HG02870 (cell line): ENCODE measurements around the gene DACT1.

Experiments
- ATAC-seq: cut with Tn5 transposase; IDR thresholded peaks from one replicate; pipeline ENCODE4 v1.9.1; 2021; ENCODE audit warnings: mild to moderate bottlenecking, moderate library complexity; ENCODE audit not compliant: unreplicated experiment

DACT1 gene

GRCh38 chr14:58667900-58668299 is 30.1 kb downstream of the DACT1 start:
- no peak for ATAC-seq

DNA sequence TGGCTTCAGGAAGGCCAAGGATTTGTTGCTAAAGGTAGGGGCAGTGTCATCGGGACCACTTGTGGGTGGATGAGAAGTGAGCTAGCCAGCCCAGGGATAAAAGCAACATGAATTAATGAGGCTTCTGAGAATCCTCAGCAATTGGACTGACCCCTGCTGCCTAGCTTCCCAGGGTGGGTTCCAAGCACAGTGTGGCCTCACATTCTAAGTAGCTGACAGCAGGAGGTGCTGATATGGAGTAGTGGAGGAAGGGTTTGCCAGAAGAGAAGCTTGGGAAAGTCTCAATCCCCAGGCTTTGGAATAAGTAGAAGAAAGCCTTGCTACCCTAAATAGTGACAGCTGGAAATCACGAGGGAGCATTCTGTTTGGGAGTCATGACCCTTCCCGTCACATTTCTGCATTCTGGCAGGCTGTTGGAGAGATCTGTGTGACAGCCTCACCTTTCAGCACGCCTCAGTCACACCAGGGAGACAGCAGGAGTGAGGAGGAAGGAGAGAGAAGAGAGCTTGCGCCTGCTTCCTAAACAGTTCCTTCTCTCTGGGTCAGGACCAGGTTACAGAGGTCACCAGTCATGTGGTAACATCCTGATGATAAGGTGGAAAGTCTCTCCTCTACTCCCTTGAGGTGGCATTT is 31.2 kb downstream of the DACT1 start:
- no peak for ATAC-seq

DNA sequence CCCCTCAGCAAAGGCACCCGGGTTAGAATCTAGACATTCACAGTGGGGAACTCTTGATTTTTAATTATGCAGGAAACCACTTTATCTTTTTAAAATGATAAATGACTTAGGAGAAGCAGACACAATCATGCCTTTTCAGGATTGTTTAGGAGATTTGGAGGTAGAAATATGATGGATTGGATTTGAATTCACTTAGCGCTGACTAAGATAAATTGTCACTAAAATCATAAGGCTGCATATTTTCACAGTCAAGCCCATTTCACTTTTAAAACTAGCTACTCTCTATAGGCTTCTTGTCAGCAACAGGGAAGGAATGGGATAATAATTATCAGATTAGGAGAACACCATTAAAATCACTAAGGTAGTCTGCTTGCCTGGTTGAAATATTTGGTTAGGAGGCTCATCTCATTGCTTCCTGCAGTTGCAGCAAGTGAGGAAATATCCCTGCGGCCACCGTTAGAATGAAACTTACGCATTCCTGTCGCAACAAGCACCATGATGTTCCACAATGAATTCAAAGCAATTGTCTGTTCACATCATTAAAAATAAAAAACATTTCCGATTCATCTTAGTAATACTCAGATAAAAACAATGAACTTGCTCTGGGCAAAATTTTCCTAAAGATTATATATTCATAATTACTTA is 31.9 kb downstream of the DACT1 start:
- ATAC-seq: no peak

DNA sequence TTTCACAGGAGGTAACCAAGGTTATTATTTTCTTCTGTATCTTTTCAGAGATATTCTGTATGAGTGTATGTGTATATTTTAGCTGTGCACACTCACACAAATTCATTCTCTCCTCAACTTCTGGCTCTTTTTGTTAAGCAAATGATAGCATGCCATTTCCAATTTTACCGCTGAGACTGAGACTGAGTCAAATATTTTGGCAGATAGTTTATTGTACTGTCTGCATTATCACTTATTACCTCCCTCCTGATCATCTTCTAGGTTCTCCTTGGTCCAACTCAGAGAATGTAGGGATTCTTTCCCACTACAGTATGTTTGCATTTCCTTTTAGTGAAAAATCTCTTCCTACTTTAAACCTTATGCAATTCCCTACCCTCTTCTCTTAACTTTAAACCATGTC is 33.3 kb downstream of the DACT1 start:
- no peak for ATAC-seq

GRCh38 chr14:58671436-58671835 is 33.7 kb downstream of the DACT1 start:
- no peak for ATAC-seq

GRCh38 chr14:58673722-58674121 is 36.0 kb downstream of the DACT1 start:
- ATAC-seq: no peak

- no peak for ATAC-seq
These were observed 39.2 kb downstream of the DACT1 start for GRCh38 chr14:58677001-58677400.

- no peak for ATAC-seq
These were observed 39.8 kb downstream of the DACT1 start for GRCh38 chr14:58677517-58677916.

DNA sequence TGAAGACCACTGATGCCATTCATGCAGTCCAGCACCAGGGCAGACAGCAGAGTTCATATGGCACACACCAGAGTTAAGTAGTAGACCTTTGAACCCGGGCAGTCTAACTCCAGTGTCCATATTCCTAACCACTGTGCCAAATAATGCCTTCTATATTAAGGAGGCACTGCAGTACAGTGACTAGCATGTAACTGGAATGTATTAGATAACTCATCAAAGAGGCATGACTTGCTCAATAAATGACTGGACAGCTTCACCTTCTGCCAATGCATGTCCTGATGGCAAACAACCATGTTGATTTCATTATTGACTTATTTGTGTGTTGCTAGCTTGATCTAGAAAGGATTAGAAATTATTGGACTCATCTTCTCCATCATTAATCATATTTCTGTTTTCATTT is 40.2 kb downstream of the DACT1 start:
- ATAC-seq: no peak

DNA sequence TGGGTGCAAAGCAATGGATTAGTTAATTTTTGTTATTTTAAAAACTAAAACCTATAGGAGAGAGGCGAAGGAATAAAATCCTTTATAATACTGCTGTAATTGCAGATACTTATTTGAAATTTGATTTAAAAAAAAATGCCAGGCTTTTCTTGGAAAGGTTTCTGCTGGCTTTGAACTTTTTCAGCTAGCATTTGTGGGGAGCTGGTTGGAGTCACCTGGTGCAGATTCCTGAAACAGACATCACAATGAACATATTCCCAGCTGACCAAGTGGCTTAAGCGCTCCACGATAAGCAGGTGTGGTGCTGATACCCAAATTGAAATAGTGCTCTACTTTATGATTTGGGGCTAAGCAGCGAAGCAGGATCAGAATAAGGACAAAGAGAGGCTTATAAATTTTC is 42.9 kb downstream of the DACT1 start:
- ATAC-seq: no peak

DNA sequence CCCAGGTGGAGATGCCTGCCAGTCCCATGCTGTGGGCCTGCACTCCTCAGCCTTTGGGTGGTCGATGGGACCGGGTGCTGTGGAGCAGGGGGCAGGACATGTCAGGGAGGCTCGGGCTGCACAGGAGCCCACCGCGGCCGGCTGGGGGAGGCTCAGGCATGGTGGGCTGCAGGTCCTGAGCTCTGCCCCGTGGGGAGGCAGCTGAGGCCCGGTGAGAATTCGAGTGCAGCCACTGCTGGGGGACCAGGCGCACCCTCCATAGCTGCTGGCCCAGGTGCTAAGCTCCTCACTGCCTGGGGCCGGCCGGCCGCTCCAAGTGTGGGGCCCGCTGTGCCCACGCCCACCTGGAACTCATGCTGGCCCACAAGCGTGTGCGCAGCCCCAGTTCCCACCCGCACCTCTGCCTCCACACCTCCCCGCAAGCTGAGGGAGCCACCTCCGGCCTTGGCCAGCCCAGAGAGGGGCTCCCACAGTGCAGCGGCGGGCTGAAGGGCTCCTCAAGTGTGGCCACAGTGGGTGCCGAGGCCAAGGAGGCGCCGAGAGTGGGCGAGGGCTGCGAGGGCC is 49.6 kb downstream of the DACT1 start:
- no peak for ATAC-seq

DNA sequence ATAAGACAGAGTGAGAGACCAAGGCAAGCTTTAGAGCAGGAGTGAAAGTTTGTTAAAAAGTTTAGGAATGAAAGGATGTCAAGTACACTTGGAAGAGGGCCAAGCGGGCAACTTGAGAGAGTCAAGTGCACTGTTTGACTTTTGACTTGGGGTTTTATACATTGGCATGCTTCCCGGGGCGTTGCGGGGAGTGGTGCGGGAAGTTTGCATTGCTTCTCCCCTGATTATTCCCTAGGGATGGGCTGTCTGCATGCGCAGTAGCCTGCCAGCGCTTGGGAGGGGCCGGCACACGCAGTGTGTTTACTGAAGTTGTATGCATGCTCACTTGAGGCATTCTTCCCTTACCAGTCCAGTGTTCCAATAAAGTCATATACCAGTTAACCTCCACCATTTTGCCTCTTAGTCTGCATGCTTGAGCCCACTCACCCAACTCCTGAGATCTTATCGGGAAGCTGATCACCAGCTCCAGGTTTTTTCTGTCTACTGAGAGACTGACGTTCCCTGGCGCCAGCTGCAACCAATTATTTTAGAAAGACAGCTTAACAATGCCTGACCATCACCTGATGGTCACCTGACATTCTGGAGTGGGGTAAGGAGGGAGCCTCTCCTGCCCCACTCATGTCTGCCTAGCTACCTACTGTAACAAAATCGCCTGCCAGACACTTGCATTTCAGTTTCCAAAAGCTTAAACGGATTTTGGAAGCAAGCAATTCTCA is 53.2 kb downstream of the DACT1 start:
- ATAC-seq: no peak

GRCh38 chr14:58693048-58693447 is 55.3 kb downstream of the DACT1 start:
- no peak for ATAC-seq

DNA sequence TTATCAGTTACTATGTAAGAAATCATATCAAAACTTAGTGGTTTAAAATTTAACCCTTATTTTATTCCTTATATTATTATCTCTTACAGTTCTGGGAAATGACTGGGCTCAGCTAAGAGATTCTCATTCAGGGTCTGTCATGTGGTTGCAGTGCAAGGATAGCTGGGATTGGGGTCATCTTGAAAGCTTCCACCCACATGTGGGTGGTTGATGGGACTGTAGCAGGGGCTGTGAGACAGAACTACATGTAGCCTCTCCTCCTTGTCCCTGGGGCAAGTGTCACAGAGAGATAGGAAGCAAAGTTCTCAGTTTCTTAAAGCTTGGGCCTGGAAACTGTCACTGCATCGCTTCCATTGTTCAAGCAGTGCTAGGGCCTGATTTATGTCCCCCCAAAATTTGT is 57.8 kb downstream of the DACT1 start:
- no peak for ATAC-seq

DNA sequence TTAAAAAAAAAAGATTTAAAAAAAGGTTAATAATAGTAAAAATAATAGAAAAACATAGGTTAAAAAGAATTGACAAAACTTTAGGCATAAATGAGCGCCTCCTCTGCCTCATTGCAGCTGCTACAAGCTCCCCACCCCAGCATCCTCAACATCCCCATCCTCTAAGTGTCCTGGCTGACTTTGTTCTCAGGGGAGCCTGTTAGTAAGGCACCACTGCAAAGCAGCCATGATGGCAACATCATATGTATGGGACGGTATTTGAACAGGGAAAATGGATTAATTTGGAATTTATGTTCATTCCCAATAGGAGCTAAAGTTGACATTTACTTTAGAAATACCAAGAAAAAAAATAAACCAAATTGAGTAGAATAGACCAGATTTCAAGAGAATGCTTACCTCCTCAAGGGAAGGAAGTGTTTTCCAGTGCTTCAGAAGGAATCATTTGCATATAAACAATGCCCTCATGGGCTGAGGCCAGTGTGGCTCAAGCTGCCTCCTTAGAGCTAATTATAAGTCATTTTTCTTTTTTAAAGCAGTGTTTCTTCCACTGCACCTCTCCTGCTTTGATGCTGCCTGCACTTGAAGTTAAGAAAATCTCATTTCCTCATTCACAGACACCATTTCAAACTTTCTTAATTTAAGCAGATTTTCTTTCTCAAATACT is 59.6 kb downstream of the DACT1 start:
- ATAC-seq: no peak
